ENCODE results near the gene PADI6.

PADI6 gene

DNA sequence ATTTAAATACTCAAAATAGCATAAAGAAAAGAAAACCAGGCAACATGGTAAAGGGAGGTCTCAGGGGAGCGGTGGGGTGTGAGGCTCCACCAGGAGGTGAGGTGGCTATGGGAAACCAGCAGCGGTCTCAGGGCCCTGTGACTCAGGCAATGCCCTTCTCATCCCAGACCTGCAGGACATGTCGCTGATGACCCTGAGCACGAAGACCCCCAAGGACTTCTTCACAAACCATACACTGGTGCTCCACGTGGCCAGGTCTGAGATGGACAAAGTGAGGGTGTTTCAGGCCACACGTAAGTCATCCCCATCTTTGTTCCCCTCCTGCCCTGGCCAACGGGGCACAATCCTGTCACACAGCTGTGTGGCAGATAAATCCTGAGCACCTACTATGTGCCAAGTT is 32.5 kb upstream of the PADI6 start:
- Histone ChIP-seq H3K4me3 (ENCODE audit: low read depth, low read length) (no peak overlapping the region), H3K4me1 (ENCODE audit: control insufficient read depth, insufficient read depth, low read length) (no peaks in the 10 kb centered on the region), H3K9me3 (ENCODE audit: control insufficient read depth, insufficient read depth, low read depth, low read length) (no peaks in the 10 kb centered on the region), H3K27ac (ENCODE audit: extremely low read depth, low read depth, low read length) (no peak overlapping the region), H3K36me3 (ENCODE audit: control insufficient read depth in 2 of 2, insufficient read depth in 1 of 2, low read length in 2 of 2) (no peaks in the 10 kb centered on the region)
- CTCF ChIA-PET, result interaction anchor here (1.0 to 4.1 kb wide), 4 partner anchors 65 to 280 kb away, joined by 3 to 30 read pairs (median 4); no protein-coding TSS in a partner anchor
- POLR2A ChIA-PET, result no interaction called here
- TF ChIP-seq ZNF184 (tag by site-specific recombination; IDR thresholded peaks at IDR 0.05), result no peak
- no peak for TF ChIP-seq ZNF157 (tag by site-specific recombination; IDR thresholded peaks at IDR 0.05)
- TF ChIP-seq ZNF239 (tag by site-specific recombination; IDR thresholded peaks at IDR 0.05), result no peak
- TF ChIP-seq TCF7L2 (IDR thresholded peaks at IDR 0.05; ENCODE audit: borderline replicate concordance, low read depth, low read length), result no peak
- TF ChIP-seq ZNF398 (tag by site-specific recombination; IDR thresholded peaks at IDR 0.05), result no peak
- TF ChIP-seq ZNF768 (tag by site-specific recombination; IDR thresholded peaks at IDR 0.05), result no peak
- no peak for TF ChIP-seq ZNF133 (tag by site-specific recombination; IDR thresholded peaks at IDR 0.05)

DNA sequence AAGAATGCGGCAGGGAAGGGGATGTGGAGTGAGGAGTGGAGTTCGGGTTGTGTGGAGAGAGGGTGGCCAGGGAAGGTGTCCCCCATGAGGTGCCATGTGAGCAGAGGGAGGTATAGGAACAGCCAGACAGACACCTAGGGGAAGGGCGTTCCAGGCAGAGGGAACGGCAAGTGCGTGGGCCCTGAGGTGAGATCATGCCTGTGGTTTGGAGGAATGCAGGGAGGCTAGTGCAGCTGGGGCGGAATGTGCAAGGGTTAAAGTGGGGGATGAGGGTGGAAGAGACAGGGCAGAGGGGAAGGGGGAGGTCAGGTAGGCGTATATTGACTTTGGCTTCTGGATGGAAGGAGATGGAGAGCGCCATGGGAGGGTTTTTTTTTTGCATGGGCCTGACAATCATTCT is 31.6 kb upstream of the PADI6 start:
- H3K9me3 ChIP-seq (ENCODE audit: control insufficient read depth, insufficient read depth, low read depth, low read length), result no peaks in the 10 kb centered on the region
- H3K4me1 ChIP-seq (ENCODE audit: control insufficient read depth, insufficient read depth, low read length), result no peaks in the 10 kb centered on the region
- H3K4me3 ChIP-seq (ENCODE audit: low read depth, low read length), result no peak overlapping the region
- no peak overlapping the region for H3K27ac ChIP-seq (ENCODE audit: extremely low read depth, low read depth, low read length)
- ChIA-PET POLR2A (no interaction called here), CTCF (interaction anchor here (0.7 kb wide), 1 partner anchor 92 kb away, joined by 3 read pairs; no protein-coding TSS in a partner anchor)
- H3K36me3 ChIP-seq (ENCODE audit: control insufficient read depth in 2 of 2, insufficient read depth in 1 of 2, low read length in 2 of 2), result no peaks in the 10 kb centered on the region
- TF ChIP-seq, protein P1, sequence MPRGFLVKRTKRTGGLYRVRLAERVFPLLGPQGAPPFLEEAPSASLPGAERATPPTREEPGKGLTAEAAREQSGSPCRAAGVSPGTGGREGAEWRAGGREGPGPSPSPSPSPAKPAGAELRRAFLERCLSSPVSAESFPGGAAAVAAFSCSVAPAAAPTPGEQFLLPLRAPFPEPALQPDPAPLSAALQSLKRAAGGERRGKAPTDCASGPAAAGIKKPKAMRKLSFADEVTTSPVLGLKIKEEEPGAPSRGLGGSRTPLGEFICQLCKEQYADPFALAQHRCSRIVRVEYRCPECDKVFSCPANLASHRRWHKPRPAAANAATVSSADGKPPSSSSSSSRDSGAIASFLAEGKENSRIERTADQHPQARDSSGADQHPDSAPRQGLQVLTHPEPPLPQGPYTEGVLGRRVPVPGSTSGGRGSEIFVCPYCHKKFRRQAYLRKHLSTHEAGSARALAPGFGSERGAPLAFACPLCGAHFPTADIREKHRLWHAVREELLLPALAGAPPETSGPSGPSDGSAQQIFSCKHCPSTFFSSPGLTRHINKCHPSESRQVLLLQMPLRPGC (tag by site-specific recombination; IDR thresholded peaks at IDR 0.05), result 0 out of 2 replicates have a peak, but pooled peaks have one; percentile 15
- TF ChIP-seq EGR2 (tag by site-specific recombination; IDR thresholded peaks at IDR 0.05; ENCODE audit: low read depth) (peak; percentile 100), KLF17 (tag by site-specific recombination; IDR thresholded peaks at IDR 0.05) (peak; percentile 21; the same call in 1 of the 2 replicates), GLI4 (tag by site-specific recombination; IDR thresholded peaks at IDR 0.05) (0 out of 2 replicates have a peak, but pooled peaks have one; percentile 27), ZNF398 (tag by site-specific recombination; IDR thresholded peaks at IDR 0.05) (peak; percentile 89), ZNF792 (tag by site-specific recombination; IDR thresholded peaks at IDR 0.05) (no peak), ZFHX2 (tag by site-specific recombination; conservative IDR thresholded peaks at IDR 0.05) (peak; percentile 99), ZIC2 (tag by site-specific recombination; IDR thresholded peaks at IDR 0.05) (no peak), ZNF416 (tag by site-specific recombination; IDR thresholded peaks at IDR 0.05) (no peak), ZNF280C (tag by site-specific recombination; IDR thresholded peaks at IDR 0.05) (no peak), ZNF548 (tag by site-specific recombination; IDR thresholded peaks at IDR 0.05) (no peak), KLF7 (tag by site-specific recombination; IDR thresholded peaks at IDR 0.05; ENCODE audit: borderline replicate concordance) (no peak), ZFP3 (tag by site-specific recombination; IDR thresholded peaks at IDR 0.05; ENCODE audit: low read depth) (no peak), ZNF514 (tag by site-specific recombination; IDR thresholded peaks at IDR 0.05) (no peak), ZNF174 (tag by site-specific recombination; IDR thresholded peaks at IDR 0.05) (no peak), ZNF341 (tag by site-specific recombination; IDR thresholded peaks at IDR 0.05; ENCODE audit: low read depth) (peak; percentile 91), ZNF596 (tag by site-specific recombination; IDR thresholded peaks at IDR 0.05) (no peak)
- TF ChIP-seq, protein P2, sequence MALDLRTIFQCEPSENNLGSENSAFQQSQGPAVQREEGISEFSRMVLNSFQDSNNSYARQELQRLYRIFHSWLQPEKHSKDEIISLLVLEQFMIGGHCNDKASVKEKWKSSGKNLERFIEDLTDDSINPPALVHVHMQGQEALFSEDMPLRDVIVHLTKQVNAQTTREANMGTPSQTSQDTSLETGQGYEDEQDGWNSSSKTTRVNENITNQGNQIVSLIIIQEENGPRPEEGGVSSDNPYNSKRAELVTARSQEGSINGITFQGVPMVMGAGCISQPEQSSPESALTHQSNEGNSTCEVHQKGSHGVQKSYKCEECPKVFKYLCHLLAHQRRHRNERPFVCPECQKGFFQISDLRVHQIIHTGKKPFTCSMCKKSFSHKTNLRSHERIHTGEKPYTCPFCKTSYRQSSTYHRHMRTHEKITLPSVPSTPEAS (tag by site-specific recombination; IDR thresholded peaks at IDR 0.05), result no peak
